ENCODE data around the gene PSMG4. TPM values are rescaled to one million over a fixed set of nuclear protein-coding genes. Genes with fewer than 3 reads are reported as not detected.

The PSMG4 gene
- total and polyA plus RNA-seq, 9 of the 15 experiments (the other 6 are each of a cell fraction or from before 2014, with no cell fraction given), result 12.9 to 185 (median 52.0) TPM

DNA sequence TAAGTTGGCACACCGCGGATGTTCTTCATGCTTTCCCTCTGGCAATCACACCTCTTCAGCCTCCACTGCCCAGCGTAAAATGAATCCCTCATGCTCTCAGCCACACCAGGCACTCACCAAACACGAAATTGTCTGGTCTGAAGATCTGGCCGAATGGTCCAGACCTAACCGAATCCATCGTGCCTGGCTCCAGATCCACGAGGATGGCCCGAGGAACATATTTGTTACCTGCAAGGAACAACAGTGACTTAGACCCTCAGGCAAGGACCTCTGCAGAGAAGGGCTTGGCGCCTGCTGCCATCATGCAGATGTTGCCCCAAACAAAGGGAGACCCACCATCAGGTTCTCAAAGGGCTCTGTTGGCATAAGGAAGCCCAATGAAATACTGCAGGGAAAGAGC lies 32.7 kb upstream of the PSMG4 start:
- Histone ChIP-seq H3K36me3 (ENCODE audit: control insufficient read depth, insufficient read depth, low read length) (no peaks in the 10 kb centered on the region), H2AFZ (ENCODE audit: low read depth, low read length) (no peak overlapping the region), H3K4me1 (replicated peaks in 1 of 2; ENCODE audit: control insufficient read depth in 2 of 2, insufficient read depth in 2 of 2, low read length in 2 of 2) (peaks cover 35 to 40% of the 10 kb centered on the region in 2 experiments), H3K4me3 (no peak overlapping the region), H3K79me2 (ENCODE audit: control insufficient read depth, insufficient read depth, low read length) (no peaks in the 10 kb centered on the region), H4K20me1 (replicated peaks; ENCODE audit: control insufficient read depth, insufficient read depth, low read length) (no peaks in the 10 kb centered on the region), H3K27ac (ENCODE audit: extremely low read depth, low read depth, low read length) (no peak overlapping the region), H3K4me2 (ENCODE audit: insufficient read depth, low read length) (no peak overlapping the region), H3K9me1 (ENCODE audit: control insufficient read depth, insufficient read depth, low read length) (no peaks in the 10 kb centered on the region), H3K9me3 (replicated peaks; ENCODE audit: control insufficient read depth, insufficient read depth, low read depth, low read length) (no peaks in the 10 kb centered on the region), H3K27me3 (ENCODE audit: control insufficient read depth in 2 of 2, insufficient read depth in 2 of 2, low read length in 2 of 2) (peaks cover 32 to 57% of the 10 kb centered on the region in 2 experiments), H3K9ac (ENCODE audit: insufficient read depth in 1 of 2, low read depth in 2 of 2, low read length in 2 of 2) (no peak overlapping the region)
- ChIA-PET CTCF (ENCODE audit: low intra/inter-chr PET ratio) (no interaction called here), POLR2A (interaction anchor here (0.9 to 1.3 kb wide), 2 partner anchors 11 kb away, joined by 3 to 4 read pairs; no protein-coding TSS in a partner anchor)
- in situ Hi-C loops (cut with MboI), result no loop called here
- no TSS peak for BruUV-seq (replicated peaks)
- 66% methylated on average over 10 of the region's 10 CpGs for WGBS (ENCODE audit: insufficient coverage, low coverage, missing lambda C conversion rate)
- FAIRE-seq (no peak), DNase-seq (ENCODE audit: extremely low read depth in 1 of 4, low spot score in 3 of 4) (no peak), ATAC-seq (no peak)
- intact Hi-C loops (cut with micrococcal nuclease), result no loop called here
- TF ChIP-seq MIER1 (IDR thresholded peaks at IDR 0.05; ENCODE audit: low read depth) (no peak), BRD4 (IDR thresholded peaks at IDR 0.05) (no peak), VEZF1 (CRISPR knock-in tag; IDR thresholded peaks at IDR 0.05) (no peak), RBM39 (optimal IDR thresholded peaks at IDR 0.05; ENCODE audit: low read depth, low read length) (no peak), ZNF592 (IDR thresholded peaks at IDR 0.05) (no peak), ZNF282 (CRISPR knock-in tag; IDR thresholded peaks at IDR 0.05) (no peak), FOXA3 (CRISPR knock-in tag; conservative IDR thresholded peaks at IDR 0.05 in 1 of 2, IDR thresholded peaks at IDR 0.05 in 1 of 2) (no peak), FUS (optimal IDR thresholded peaks at IDR 0.05; ENCODE audit: low read depth, low read length) (no peak), MEIS2 (IDR thresholded peaks at IDR 0.05; ENCODE audit: partially characterized antibody) (no peak), ZNF77 (CRISPR knock-in tag; IDR thresholded peaks at IDR 0.05) (no peak)
- TF ChIP-seq, protein P1, sequence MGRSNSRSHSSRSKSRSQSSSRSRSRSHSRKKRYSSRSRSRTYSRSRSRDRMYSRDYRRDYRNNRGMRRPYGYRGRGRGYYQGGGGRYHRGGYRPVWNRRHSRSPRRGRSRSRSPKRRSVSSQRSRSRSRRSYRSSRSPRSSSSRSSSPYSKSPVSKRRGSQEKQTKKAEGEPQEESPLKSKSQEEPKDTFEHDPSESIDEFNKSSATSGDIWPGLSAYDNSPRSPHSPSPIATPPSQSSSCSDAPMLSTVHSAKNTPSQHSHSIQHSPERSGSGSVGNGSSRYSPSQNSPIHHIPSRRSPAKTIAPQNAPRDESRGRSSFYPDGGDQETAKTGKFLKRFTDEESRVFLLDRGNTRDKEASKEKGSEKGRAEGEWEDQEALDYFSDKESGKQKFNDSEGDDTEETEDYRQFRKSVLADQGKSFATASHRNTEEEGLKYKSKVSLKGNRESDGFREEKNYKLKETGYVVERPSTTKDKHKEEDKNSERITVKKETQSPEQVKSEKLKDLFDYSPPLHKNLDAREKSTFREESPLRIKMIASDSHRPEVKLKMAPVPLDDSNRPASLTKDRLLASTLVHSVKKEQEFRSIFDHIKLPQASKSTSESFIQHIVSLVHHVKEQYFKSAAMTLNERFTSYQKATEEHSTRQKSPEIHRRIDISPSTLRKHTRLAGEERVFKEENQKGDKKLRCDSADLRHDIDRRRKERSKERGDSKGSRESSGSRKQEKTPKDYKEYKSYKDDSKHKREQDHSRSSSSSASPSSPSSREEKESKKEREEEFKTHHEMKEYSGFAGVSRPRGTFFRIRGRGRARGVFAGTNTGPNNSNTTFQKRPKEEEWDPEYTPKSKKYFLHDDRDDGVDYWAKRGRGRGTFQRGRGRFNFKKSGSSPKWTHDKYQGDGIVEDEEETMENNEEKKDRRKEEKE (IDR thresholded peaks at IDR 0.05; ENCODE audit: borderline replicate concordance in 1 of 2, control insufficient read depth in 1 of 2, low read depth in 2 of 2, low read length in 1 of 2), result no peak
